SK-N-SH (cell line): Measurements from ENCODE around the gene ATP1A2. TPM values are rescaled to one million over a fixed set of nuclear protein-coding genes. Genes with fewer than 3 reads are reported as not detected.

Source experiments
- CTCF ChIA-PET: fragments of 300-600, 350-600 bp; formaldehyde crosslinking; extraction: SDS; loops from one replicate; lab custom pipeline; 2021; lab: Yijun Ruan, JAX
- POLR2A ChIA-PET: fragments of 350-600 bp; sonication (Branson Sonifier 250); formaldehyde crosslinking; extraction: SDS; loops from one replicate; lab custom pipeline; 2020; ENCODE audit warnings: antibody characterized with exemption, inconsistent platforms; lab: Yijun Ruan, JAX
- DNase-seq: peaks from one replicate; pipeline ENCODE4 v3.0.0; 2012
- H2AFZ ChIP-seq: fragments of 200-600 bp; sonication (generic); 2 replicates; pipeline ENCODE4 v1.8.1; 2016; ENCODE audit warnings: antibody characterized with exemption, mild to moderate bottlenecking, low read depth
- H3F3A ChIP-seq: fragments of 200-600 bp; sonication (generic); replicated peaks from 2 replicates; pipeline ENCODE3; 2016; ENCODE audit warnings: antibody characterized with exemption, mild to moderate bottlenecking; ENCODE audit not compliant: insufficient read depth
- H3K27ac ChIP-seq, 2 experiments: fragments of 200-500 bp in 1 of 2; fragments of 200-600 bp in 1 of 2; sonication (Bioruptor generic) in 1 of 2; sonication (generic), shearing (Covaris generic) in 1 of 2; 2 replicates each; pipeline versions ENCODE4 v1.5.1 to v1.6.1; 2014 to 2016; ENCODE audit warnings: low read depth in 2 of 2, inconsistent platforms in 1 of 2, low read length in 1 of 2, mild to moderate bottlenecking in 1 of 2, mixed read lengths in 1 of 2
- H3K27me3 ChIP-seq: fragments of 200-600 bp; sonication (generic), shearing (Covaris generic); 2 replicates; pipeline ENCODE4 v1.6.1; 2016; ENCODE audit warnings: mixed run types; ENCODE audit not compliant: insufficient read depth
- H3K36me3 ChIP-seq, 2 experiments: fragments of 200-500 bp in 1 of 2; fragments of 200-600 bp in 1 of 2; sonication (Bioruptor generic) in 1 of 2; sonication (generic) in 1 of 2; replicated peaks in 1 of 2; 2 replicates each; pipeline versions ENCODE3 to v1.5.1; 2014 to 2016; ENCODE audit warnings: low read length in 1 of 2, mild to moderate bottlenecking in 1 of 2; ENCODE audit not compliant: insufficient read depth in 2 of 2, control insufficient read depth in 1 of 2
- H3K4me1 ChIP-seq, 2 experiments: fragments of 200-500 bp in 1 of 2; fragments of 200-600 bp in 1 of 2; sonication (Bioruptor generic) in 1 of 2; sonication (generic), shearing (Covaris generic) in 1 of 2; 2 replicates each; pipeline versions ENCODE4 v1.5.1 to v1.6.1; 2014 to 2016; ENCODE audit warnings: low read depth in 1 of 2, low read length in 1 of 2, mixed run types in 1 of 2; ENCODE audit not compliant: insufficient read depth in 2 of 2, control insufficient read depth in 1 of 2
- H3K4me2 ChIP-seq: fragments of 200-600 bp; sonication (generic), shearing (Covaris generic); 2 replicates; pipeline ENCODE4 v1.6.1; 2017; ENCODE audit warnings: mixed run types
- H3K4me3 ChIP-seq, 2 experiments: fragments of 200-500 bp in 1 of 2; fragments of 200-600 bp in 1 of 2; sonication (Bioruptor generic) in 1 of 2; sonication (generic), shearing (Covaris generic) in 1 of 2; 2 replicates each; pipeline versions ENCODE4 v1.5.1 to v1.8.1; 2014 to 2016; ENCODE audit warnings: low read depth in 2 of 2, inconsistent platforms in 1 of 2, low read length in 1 of 2, mild to moderate bottlenecking in 1 of 2, mixed read lengths in 1 of 2, moderate library complexity in 1 of 2
- H3K79me2 ChIP-seq: fragments of 200-600 bp; sonication (generic); 2 replicates; pipeline ENCODE4 v1.8.1; 2017; ENCODE audit warnings: mild to moderate bottlenecking; ENCODE audit not compliant: insufficient read depth
- H3K9ac ChIP-seq: fragments of 200-600 bp; sonication (generic); 2 replicates; pipeline ENCODE4 v1.6.1; 2017; ENCODE audit warnings: mixed run types
- H3K9me2 ChIP-seq: fragments of 200-600 bp; sonication (generic); 2 replicates; pipeline ENCODE4 v1.6.1; 2017; ENCODE audit warnings: mixed run types
- H3K9me3 ChIP-seq: fragments of 200-600 bp; sonication (generic); 2 replicates; pipeline ENCODE4 v1.6.1; 2017; ENCODE audit warnings: mixed run types, mild to moderate bottlenecking, moderate library complexity
- H4K20me1 ChIP-seq: fragments of 200-600 bp; sonication (generic); 2 replicates; pipeline ENCODE4 v1.6.1; 2017; ENCODE audit warnings: mild to moderate bottlenecking, mixed run types; ENCODE audit not compliant: insufficient read depth
- CHD2 ChIP-seq: fragments of 150-350 bp; IDR thresholded peaks from 2 replicates; pipeline ENCODE4 v1.6.1; 2018; ENCODE audit warnings: low read length; ENCODE audit not compliant: partially characterized antibody
- ELF1 ChIP-seq: IDR thresholded peaks from 2 replicates; pipeline ENCODE4 v1.4.0; 2012
- EP300 ChIP-seq, 2 experiments: IDR thresholded peaks; 2 replicates each; pipeline versions ENCODE4 v1.4.0 to v1.6.1; 2012; ENCODE audit warnings: borderline replicate concordance in 1 of 2, low read depth in 1 of 2, low read length in 1 of 2
- FOSL2 ChIP-seq: IDR thresholded peaks from 2 replicates; pipeline ENCODE4 v1.4.0; 2012; ENCODE audit warnings: low read depth, mild to moderate bottlenecking, moderate library complexity, borderline replicate concordance
- FOXJ3 ChIP-seq: sonication (generic); formaldehyde crosslinking; IDR thresholded peaks from 2 replicates; pipeline ENCODE4 v1.5.1; 2020; ENCODE audit warnings: mild to moderate bottlenecking, missing genetic modification reagents
- FOXM1 ChIP-seq: IDR thresholded peaks from 2 replicates; pipeline ENCODE4 v1.4.0; 2012; ENCODE audit warnings: low read depth, mild to moderate bottlenecking
- GATA2 ChIP-seq: sonication (generic); formaldehyde crosslinking; IDR thresholded peaks from 2 replicates; pipeline ENCODE4 v1.5.0; 2020; ENCODE audit warnings: mild to moderate bottlenecking, missing genetic modification reagents
- JUND ChIP-seq: IDR thresholded peaks from 2 replicates; pipeline ENCODE4 v1.4.0; 2012
- MEF2A ChIP-seq: IDR thresholded peaks from 2 replicates; pipeline ENCODE4 v1.4.0; 2012; ENCODE audit warnings: low read depth, borderline replicate concordance
- MXI1 ChIP-seq: IDR thresholded peaks from 2 replicates; pipeline ENCODE4 v1.6.1; 2012; ENCODE audit warnings: mild to moderate bottlenecking, low read depth, low read length, improper control_type of control experiment
- NFIC ChIP-seq: IDR thresholded peaks from 2 replicates; pipeline ENCODE4 v1.4.0; 2012; ENCODE audit warnings: borderline replicate concordance
- RAD21 ChIP-seq: IDR thresholded peaks from 2 replicates; pipeline ENCODE4 v1.6.1; 2012; ENCODE audit warnings: mild to moderate bottlenecking, low read length
- RCOR1 ChIP-seq: fragments of 150-350 bp; IDR thresholded peaks from 2 replicates; pipeline ENCODE4 v1.6.1; 2017; ENCODE audit warnings: antibody characterized with exemption, low read length
- SIN3A ChIP-seq: IDR thresholded peaks from 2 replicates; pipeline ENCODE4 v1.6.1; 2012; ENCODE audit warnings: low read depth, mild to moderate bottlenecking, low read length, moderate library complexity, borderline replicate concordance
- SMC3 ChIP-seq: IDR thresholded peaks from 2 replicates; pipeline ENCODE4 v1.6.1; 2012; ENCODE audit warnings: low read depth, low read length, improper control_type of control experiment
- TAF1 ChIP-seq: IDR thresholded peaks from 2 replicates; pipeline ENCODE4 v1.6.1; 2012; ENCODE audit warnings: low read depth, mild to moderate bottlenecking, low read length, moderate library complexity, borderline replicate concordance
- TCF12 ChIP-seq: IDR thresholded peaks from 2 replicates; pipeline ENCODE4 v1.4.0; 2012
- WGBS: methylation state at CpG from one replicate; pipeline ENCODE4 v1.1.6; 2017; ENCODE audit warnings: low lambda C conversion rate; 5-methylcytosine and 5-hydroxymethylcytosine counted together
- polyA plus RNA-seq, 3 experiments: library from polyadenylated mRNA; depleted of rRNA; stranded (reverse); fragments of >200 nt; gene quantifications; 2 replicates each; pipeline ENCODE4 v1.2.3, GENCODE V29; 2012
- TF ChIP-seq, protein P1 (sequence below): fragments of 150-350 bp; IDR thresholded peaks from 2 replicates; pipeline ENCODE4 v1.6.1; 2017; ENCODE audit warnings: antibody characterized with exemption, low read length, low read depth, borderline replicate concordance
- TF ChIP-seq, protein P2 (sequence below): IDR thresholded peaks from 2 replicates; pipeline ENCODE4; 2012
- TF ChIP-seq, protein P3 (sequence below): IDR thresholded peaks from 2 replicates; pipeline ENCODE4 v1.4.0; 2012; ENCODE audit warnings: low read depth
- TF ChIP-seq, protein P4 (sequence below): fragments of 150-350 bp; IDR thresholded peaks from 2 replicates; pipeline ENCODE4 v1.6.1; 2016; ENCODE audit warnings: mild to moderate bottlenecking, low read depth, low read length

The ATP1A2 gene
- polyA plus RNA-seq, 1 of the 3 experiments (the other 2 are of a cell fraction) = 0.07 TPM

DNA sequence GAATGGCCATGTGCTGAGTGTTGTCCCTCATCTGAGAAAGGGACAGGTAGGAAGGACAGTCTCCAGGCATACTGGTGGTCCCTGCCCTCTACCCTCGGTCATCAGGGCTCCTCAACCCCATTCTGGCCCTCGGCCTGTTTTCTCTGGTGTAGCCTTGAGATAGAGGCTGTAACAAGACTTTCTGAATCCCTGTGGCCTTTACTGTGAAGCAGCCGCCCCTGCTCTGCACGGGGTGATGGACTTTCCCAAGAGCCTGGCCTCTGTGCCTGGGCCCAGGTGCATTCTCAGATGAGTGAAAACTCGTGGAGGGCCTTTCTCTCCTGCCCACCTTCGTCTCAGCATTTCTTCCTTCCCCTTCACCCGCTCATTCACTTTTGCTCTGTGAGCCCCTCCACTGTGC, 71.8 kb downstream of the ATP1A2 start:
- no peak overlapping the region for H3K27ac ChIP-seq
- no peak overlapping the region for H3K4me3 ChIP-seq
- H3K9ac ChIP-seq = no peak overlapping the region
- ChIA-PET POLR2A (no interaction called here), CTCF (interaction anchor here (0.9 to 7.5 kb wide), 3 partner anchors 58 to 189 kb away, joined by 3 to 293 read pairs (median 11); no protein-coding TSS in a partner anchor)
- no peaks in the 10 kb centered on the region for H3K27me3 ChIP-seq
- H3K9me3 ChIP-seq = no peaks in the 10 kb centered on the region
- H3F3A ChIP-seq = no peaks in the 10 kb centered on the region
- TF ChIP-seq MEF2A (no peak), FOXJ3 (CRISPR knock-in tag) (no peak), SMC3 (no peak), NFIC (no peak), GATA2 (CRISPR knock-in tag) (no peak), SIN3A (no peak), CHD2 (no peak), MXI1 (no peak), ELF1 (no peak)
- TF ChIP-seq, protein P1, sequence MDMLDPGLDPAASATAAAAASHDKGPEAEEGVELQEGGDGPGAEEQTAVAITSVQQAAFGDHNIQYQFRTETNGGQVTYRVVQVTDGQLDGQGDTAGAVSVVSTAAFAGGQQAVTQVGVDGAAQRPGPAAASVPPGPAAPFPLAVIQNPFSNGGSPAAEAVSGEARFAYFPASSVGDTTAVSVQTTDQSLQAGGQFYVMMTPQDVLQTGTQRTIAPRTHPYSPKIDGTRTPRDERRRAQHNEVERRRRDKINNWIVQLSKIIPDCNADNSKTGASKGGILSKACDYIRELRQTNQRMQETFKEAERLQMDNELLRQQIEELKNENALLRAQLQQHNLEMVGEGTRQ = no peak
- TF ChIP-seq, protein P2, sequence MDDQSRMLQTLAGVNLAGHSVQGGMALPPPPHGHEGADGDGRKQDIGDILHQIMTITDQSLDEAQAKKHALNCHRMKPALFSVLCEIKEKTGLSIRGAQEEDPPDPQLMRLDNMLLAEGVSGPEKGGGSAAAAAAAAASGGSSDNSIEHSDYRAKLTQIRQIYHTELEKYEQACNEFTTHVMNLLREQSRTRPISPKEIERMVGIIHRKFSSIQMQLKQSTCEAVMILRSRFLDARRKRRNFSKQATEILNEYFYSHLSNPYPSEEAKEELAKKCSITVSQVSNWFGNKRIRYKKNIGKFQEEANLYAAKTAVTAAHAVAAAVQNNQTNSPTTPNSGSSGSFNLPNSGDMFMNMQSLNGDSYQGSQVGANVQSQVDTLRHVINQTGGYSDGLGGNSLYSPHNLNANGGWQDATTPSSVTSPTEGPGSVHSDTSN = no peak
- TF ChIP-seq, protein P3, sequence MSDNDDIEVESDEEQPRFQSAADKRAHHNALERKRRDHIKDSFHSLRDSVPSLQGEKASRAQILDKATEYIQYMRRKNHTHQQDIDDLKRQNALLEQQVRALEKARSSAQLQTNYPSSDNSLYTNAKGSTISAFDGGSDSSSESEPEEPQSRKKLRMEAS = no peak
- H3K79me2 ChIP-seq = no peaks in the 10 kb centered on the region
- peaks cover 0 to 3% of the 10 kb centered on the region in 2 experiments; a peak in 1 of 4 replicates for H3K4me1 ChIP-seq
- 35% methylated on average over 3 of the region's 7 CpGs for WGBS
- DNase-seq = no peak
- no peak overlapping the region for H2AFZ ChIP-seq
- no peaks in the 10 kb centered on the region for H3K9me2 ChIP-seq
- H4K20me1 ChIP-seq = no peaks in the 10 kb centered on the region
- H3K36me3 ChIP-seq = no peaks in the 10 kb centered on the region
- no peak overlapping the region for H3K4me2 ChIP-seq

DNA sequence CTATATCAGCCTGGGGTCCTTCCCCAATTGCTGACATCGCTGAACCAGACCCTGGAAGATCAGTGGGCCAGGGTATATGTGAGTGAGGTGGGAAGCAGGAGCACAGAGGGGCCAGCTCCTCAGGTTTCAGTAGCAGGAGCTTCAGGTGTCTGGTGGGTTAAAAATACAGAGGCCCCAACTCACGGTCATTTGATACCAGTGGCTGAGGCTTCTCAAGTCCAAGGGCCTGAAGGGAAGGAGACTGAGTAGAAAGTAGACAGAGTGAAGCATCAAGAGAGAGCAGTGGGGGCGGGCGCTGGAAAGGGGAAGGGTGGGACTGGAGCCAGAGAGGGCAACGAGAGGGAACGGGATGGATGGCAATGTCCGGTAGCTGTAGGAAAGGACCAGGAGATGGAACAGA, 72.8 kb downstream of the ATP1A2 start:
- CTCF ChIA-PET = interaction anchor here (1.3 to 7.5 kb wide), 5 partner anchors 31 to 103 kb away, joined by 6 to 293 read pairs (median 11); no protein-coding TSS in a partner anchor
- H2AFZ ChIP-seq = no peak overlapping the region
- H3K79me2 ChIP-seq = no peaks in the 10 kb centered on the region
- no peak overlapping the region for H3K27ac ChIP-seq
- no peaks in the 10 kb centered on the region for H3K9me2 ChIP-seq
- H3K4me2 ChIP-seq = no peak overlapping the region
- H3K9me3 ChIP-seq = no peaks in the 10 kb centered on the region
- no peaks in the 10 kb centered on the region for H3K36me3 ChIP-seq
- POLR2A ChIA-PET = no interaction called here
- no peaks in the 10 kb centered on the region for H3K27me3 ChIP-seq
- DNase-seq = no peak
- no peaks in the 10 kb centered on the region for H3F3A ChIP-seq
- no peaks in the 10 kb centered on the region for H4K20me1 ChIP-seq
- no peak for TF ChIP-seq TAF1
- no peak for TF ChIP-seq SIN3A
- no peak for TF ChIP-seq RAD21
- TF ChIP-seq EP300 (IDR thresholded peaks at IDR 0.05; ENCODE audit: borderline replicate concordance in 1 of 2, low read depth in 1 of 2, low read length in 1 of 2) = no peak
- no peak for TF ChIP-seq FOSL2
- TF ChIP-seq, protein P4, sequence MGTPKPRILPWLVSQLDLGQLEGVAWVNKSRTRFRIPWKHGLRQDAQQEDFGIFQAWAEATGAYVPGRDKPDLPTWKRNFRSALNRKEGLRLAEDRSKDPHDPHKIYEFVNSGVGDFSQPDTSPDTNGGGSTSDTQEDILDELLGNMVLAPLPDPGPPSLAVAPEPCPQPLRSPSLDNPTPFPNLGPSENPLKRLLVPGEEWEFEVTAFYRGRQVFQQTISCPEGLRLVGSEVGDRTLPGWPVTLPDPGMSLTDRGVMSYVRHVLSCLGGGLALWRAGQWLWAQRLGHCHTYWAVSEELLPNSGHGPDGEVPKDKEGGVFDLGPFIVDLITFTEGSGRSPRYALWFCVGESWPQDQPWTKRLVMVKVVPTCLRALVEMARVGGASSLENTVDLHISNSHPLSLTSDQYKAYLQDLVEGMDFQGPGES = no peak
- no peak for TF ChIP-seq RCOR1
- no peak for TF ChIP-seq GATA2 (CRISPR knock-in tag)
- no peak for TF ChIP-seq NFIC
- no peak for TF ChIP-seq JUND
- TF ChIP-seq, protein P1 = no peak
- TF ChIP-seq FOXM1 = no peak
- no peak for TF ChIP-seq TCF12
- WGBS = 72% methylated on average over 7 of the region's 7 CpGs
- no peak overlapping the region for H3K9ac ChIP-seq
- no peak overlapping the region for H3K4me3 ChIP-seq
- peaks cover 3% of the 10 kb centered on the region in 2 experiments; a peak in 2 of 4 replicates for H3K4me1 ChIP-seq
